Endothelial cell (in vitro differentiated cells): ENCODE data around the gene TMEM184A. TPM values are rescaled to one million over a fixed set of nuclear protein-coding genes. Genes with fewer than 3 reads are reported as not detected.
A peak's percentile ranks its signal among the peaks of the same experiment; 100 is the strongest.

ENCODE experiments used
- DNase-seq: peaks from one replicate; pipeline ENCODE4 v3.0.0; 2021; ENCODE audit warnings: low spot score
- H3K27ac Mint-ChIP-seq: one replicate; pipeline ENCODE4 v1.8.0; 2021; ENCODE audit warnings: mixed read lengths, inconsistent platforms; ENCODE audit not compliant: unreplicated experiment
- H3K27me3 Mint-ChIP-seq: one replicate; pipeline ENCODE4 v1.8.0; 2021; ENCODE audit warnings: mild to moderate bottlenecking, moderate library complexity, mixed read lengths, inconsistent platforms; ENCODE audit not compliant: unreplicated experiment
- H3K36me3 Mint-ChIP-seq: one replicate; pipeline ENCODE4 v1.8.0; 2021; ENCODE audit warnings: mild to moderate bottlenecking, low read depth, mixed read lengths, inconsistent platforms; ENCODE audit not compliant: unreplicated experiment
- H3K4me1 Mint-ChIP-seq: one replicate; pipeline ENCODE4 v1.8.0; 2021; ENCODE audit warnings: mild to moderate bottlenecking, mixed read lengths, inconsistent platforms; ENCODE audit not compliant: unreplicated experiment
- H3K4me3 Mint-ChIP-seq: one replicate; pipeline ENCODE4 v1.8.0; 2021; ENCODE audit warnings: mild to moderate bottlenecking, mixed read lengths, inconsistent platforms; ENCODE audit not compliant: unreplicated experiment
- H3K9me3 Mint-ChIP-seq: one replicate; pipeline ENCODE4 v1.8.0; 2021; ENCODE audit warnings: mixed read lengths, inconsistent platforms; ENCODE audit not compliant: unreplicated experiment
- CTCF ChIP-seq: fragments of 200-600 bp; sonication (generic); IDR thresholded peaks from one replicate; pipeline ENCODE4 v1.5.0; 2021; ENCODE audit warnings: antibody characterized with exemption; ENCODE audit not compliant: unreplicated experiment
- total RNA-seq: library from RNA; stranded (reverse); fragmentation: NEBNext Ultra II Directional; extraction: Animal tissue kit (Norgen Biotek cat#: 25700); gene quantifications from one replicate; pipeline ENCODE4 v1.2.1, GENCODE V29; 2021; ENCODE audit not compliant: unreplicated experiment

The TMEM184A gene
- total RNA-seq, 1 donor from 2014 or later = 0.21 TPM

- Mint-ChIP-seq H3K27me3 (peaks cover 6% of the 10 kb centered on the region), H3K36me3 (peaks cover 24% of the 10 kb centered on the region), H3K4me3 (no peak overlapping the region), H3K4me1 (peaks cover 12% of the 10 kb centered on the region), H3K9me3 (no peaks in the 10 kb centered on the region), H3K27ac (no peak overlapping the region)
- TF ChIP-seq CTCF = no peak
- DNase-seq = no peak
These were observed 57.4 kb downstream of the TMEM184A start for GRCh38 chr7:1498370-1499305.

- Mint-ChIP-seq H3K4me3 (peak overlapping the region; percentile 67), H3K9me3 (no peaks in the 10 kb centered on the region), H3K27me3 (peaks cover 8% of the 10 kb centered on the region), H3K27ac (no peak overlapping the region), H3K36me3 (peaks cover 17% of the 10 kb centered on the region), H3K4me1 (peaks cover 4% of the 10 kb centered on the region)
- DNase-seq = no peak
- TF ChIP-seq CTCF = no peak
These were observed 58.6 kb downstream of the TMEM184A start for GRCh38 chr7:1497293-1497927.

- Mint-ChIP-seq H3K36me3 (peaks cover 18% of the 10 kb centered on the region), H3K4me3 (peak overlapping the region; percentile 67), H3K27me3 (peaks cover 8% of the 10 kb centered on the region), H3K4me1 (no peaks in the 10 kb centered on the region), H3K9me3 (no peaks in the 10 kb centered on the region), H3K27ac (no peak overlapping the region)
- no peak for DNase-seq
- TF ChIP-seq CTCF = no peak
These were observed 59.3 kb downstream of the TMEM184A start for GRCh38 chr7:1496531-1497292.

- peaks cover 14% of the 10 kb centered on the region for H3K27me3 Mint-ChIP-seq
- H3K4me1 Mint-ChIP-seq = no peaks in the 10 kb centered on the region
- TF ChIP-seq CTCF = no peak
- H3K4me3 Mint-ChIP-seq = no peak overlapping the region
- H3K9me3 Mint-ChIP-seq = no peaks in the 10 kb centered on the region
- H3K36me3 Mint-ChIP-seq = peaks cover 25% of the 10 kb centered on the region
- no peak for DNase-seq
- H3K27ac Mint-ChIP-seq = no peak overlapping the region
These were observed 60.3 kb downstream of the TMEM184A start for GRCh38 chr7:1495564-1496242.
